CD4-positive, alpha-beta T cell treated with Interleukin-1 beta for 1 hour (primary cell): ENCODE results near the gene ACKR2.
"Not testable (repeated sequence)": the region's sequence is repeated elsewhere in the genome, so short reads cannot be mapped to it uniquely, and the experiment has no call there.

ENCODE experiments used
- DNase-seq, 2 donors: peaks; one replicate each; pipeline ENCODE4 v3.0.0-alpha.2; 2020 to 2022

Gene ACKR2

GRCh38 chr3:42801784-42802183 lies 7.5 kb upstream of the ACKR2 start:
- DNase-seq, result no peak

- DNase-seq, result no peak
These were observed 6.3 kb upstream of the ACKR2 start for GRCh38 chr3:42802876-42803413.

- DNase-seq, result peak; percentile 2 to 26
These were observed 5.7 kb upstream of the ACKR2 start for GRCh38 chr3:42803414-42804105.

GRCh38 chr3:42804106-42804830 lies 5.0 kb upstream of the ACKR2 start, which contains the start of gene HIGD1A:
TSS of gene HIGD1A (minus strand) at chr3:42804490. CDS start at chr3:42794253, 10,237 bp downstream.
- DNase-seq, result peak; percentile 94

- DNase-seq, result no peak
These were observed 4.5 kb upstream of the ACKR2 start for GRCh38 chr3:42804831-42805132.

- no peak for DNase-seq
These were observed 4.0 kb upstream of the ACKR2 start for GRCh38 chr3:42805141-42805821.

GRCh38 chr3:42807929-42808328 lies 1.3 kb upstream of the ACKR2 start:
- DNase-seq, result no peak

GRCh38 chr3:42810706-42811105 lies 1.5 kb downstream of the ACKR2 start:
- not testable (repeated sequence) for DNase-seq

DNA sequence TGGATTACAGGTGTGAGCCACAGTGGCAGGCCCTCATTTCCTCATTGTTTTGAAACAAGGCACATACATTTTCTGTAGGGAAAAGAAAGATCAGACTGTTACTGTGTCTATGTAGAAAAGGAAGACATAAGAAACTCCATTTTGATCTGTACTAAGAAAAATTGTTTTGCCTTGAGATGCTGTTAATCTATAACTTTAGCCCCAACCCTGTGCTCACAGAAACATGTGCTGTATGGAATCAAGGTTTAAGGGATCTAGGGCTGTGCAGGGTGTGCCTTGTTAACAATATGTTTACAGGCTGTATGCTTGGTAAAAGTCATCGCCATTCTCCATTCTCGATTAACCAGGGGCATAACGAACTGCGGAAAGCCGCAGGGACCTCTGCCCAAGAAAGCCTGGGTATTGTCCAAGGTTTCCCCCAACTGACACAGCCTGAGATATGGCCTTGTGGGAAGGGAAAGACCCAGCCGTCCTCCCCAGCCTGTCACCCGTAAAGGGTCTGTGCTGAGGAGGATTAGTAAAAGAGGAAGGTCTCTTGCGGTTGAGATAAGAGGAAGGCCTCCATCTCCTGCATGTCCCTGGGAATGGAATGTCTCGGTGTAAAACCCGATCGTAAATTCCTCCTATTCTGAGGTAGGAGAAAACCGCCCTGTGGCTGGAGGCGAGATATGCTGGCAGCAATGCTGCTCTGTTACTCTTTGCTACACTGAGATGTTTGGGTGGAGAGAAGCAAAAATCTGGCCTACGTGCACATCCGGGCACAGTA lies 2.1 kb downstream of the ACKR2 start:
- not testable (repeated sequence) for DNase-seq

GRCh38 chr3:42814246-42814645 lies 5.0 kb downstream of the ACKR2 start:
- DNase-seq, result no peak

DNA sequence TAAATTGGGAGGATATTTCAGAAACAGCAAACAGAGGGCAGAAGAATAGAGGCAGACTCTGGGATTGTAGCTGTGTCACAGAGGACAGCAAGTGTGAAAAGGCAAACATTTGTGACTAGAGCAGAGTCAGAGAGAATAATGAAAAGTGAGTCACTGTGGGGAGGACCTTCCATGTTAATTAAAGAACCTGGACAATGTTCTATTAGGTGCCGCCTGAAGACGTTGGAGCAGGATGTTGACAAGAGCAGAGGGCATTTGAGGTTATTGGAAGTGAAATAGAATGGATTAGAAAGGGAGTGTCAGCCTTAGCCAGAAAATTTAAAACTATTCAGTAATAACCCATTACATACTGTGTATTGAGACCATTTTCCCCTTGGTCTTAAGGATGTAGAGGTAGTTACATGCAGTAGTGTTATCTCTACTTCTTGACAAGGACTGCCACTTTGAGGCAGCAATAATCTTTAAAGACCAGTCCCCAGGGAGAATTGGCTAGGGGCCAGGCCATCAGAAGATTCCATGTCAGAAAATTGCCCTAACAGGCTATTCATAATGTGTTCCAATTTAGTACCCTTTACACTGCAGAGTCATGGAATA lies 5.8 kb downstream of the ACKR2 start:
- DNase-seq, result no peak

DNA sequence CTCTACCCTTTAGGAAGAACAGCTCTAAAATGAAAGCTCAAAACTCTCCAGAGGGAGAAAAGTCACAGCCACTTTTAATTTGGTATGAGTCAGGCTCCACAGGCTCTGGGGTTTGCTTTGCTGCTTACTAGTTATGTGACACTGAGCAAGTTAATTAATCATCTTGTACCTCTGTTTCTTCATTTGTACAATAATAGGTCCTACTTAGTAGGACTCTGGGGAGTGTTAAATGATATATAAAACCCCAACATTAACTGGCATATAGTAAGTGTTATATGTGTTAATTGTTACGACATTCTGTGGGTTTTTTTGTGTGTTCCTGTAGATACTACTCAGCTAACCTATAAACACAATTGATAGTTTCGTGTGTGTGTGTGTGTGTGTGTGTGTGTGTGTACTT lies 6.6 kb downstream of the ACKR2 start:
- DNase-seq, result no peak

DNA sequence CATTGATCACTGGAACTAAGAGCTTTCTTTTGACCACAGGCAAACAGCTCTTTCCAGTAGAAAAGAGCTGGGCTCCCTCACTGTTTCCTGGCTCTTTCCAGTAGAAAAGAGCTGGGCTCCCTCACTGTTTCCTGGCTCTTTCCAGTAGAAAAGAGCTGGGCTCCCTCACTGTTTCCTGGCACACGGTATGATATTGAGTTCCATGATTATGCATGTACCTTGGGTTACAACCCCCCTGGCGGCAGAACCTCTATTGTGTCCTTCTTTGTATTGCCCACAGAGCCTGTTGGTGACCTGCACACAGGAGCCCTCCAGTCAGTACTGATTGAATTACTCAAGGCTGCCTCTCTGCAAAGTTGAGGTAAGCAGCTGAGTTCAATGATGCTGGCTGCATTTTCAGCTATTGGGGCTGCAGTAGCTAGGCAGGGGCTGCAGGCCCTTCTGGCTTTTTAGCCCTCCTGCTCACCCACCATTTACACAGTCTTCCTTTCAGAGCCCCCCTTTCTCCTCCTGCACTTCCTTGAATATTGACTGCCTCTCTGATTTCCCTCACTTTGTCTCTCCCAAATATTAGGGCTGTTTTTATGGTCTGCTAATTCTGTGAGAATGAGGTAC lies 10.2 kb downstream of the ACKR2 start:
- DNase-seq, result no peak

DNA sequence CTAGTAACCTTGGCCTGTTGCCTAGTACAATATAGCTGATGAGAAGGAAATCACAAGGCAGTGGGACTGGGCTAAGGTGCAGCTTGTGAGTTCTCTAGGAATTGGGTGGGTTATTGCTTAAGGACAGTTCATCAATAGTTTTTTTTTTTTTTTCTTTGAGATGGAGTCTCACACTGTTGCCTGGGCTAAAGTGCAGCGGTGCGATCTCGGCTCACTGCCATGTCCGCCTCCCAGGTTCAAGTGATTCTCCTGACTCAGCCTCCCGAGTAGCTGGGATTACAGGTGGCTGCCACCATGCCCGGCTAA lies 11.5 kb downstream of the ACKR2 start:
- DNase-seq, result no peak

DNA sequence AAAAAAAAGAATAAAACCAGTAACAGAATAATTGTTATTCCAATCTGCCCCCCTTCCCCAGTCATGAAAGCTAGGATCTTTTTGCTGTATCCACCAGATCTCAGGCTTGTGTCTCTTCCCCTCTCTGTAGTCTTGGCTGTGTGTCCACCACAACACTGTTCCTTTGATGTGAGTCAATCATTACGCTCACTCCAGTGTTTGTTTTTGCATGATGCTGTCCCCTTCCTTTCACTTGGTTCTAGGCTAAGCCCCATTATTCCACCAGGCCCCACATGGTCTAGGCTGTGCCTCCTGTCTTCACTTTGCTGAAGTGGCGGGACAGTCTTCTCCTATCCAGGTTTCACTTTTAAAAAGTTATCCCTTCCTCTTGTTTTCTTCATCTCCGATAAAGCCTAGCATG lies 13.6 kb downstream of the ACKR2 start:
- DNase-seq, result no peak

DNA sequence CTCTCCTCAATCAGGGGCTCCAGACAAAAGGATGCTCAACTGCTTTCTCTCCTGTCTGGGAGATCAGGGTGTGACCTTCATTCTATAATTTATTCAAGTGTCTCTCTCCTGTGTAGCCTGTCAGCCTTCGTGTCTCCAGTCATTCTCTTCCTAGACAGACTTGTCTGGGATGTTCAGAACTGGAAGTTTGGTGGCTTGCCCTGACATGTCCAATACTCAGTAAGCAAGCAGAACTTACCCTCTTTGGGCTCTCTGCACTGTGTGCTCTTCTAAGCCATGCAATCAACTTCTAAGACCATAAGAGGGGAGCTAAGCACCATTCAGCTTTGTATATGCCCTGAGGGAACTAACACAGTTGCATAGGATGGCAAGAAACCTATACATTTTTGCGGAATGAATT lies 14.1 kb downstream of the ACKR2 start:
- DNase-seq, result no peak

GRCh38 chr3:42826141-42826540 lies 16.9 kb downstream of the ACKR2 start:
- DNase-seq, result no peak

DNA sequence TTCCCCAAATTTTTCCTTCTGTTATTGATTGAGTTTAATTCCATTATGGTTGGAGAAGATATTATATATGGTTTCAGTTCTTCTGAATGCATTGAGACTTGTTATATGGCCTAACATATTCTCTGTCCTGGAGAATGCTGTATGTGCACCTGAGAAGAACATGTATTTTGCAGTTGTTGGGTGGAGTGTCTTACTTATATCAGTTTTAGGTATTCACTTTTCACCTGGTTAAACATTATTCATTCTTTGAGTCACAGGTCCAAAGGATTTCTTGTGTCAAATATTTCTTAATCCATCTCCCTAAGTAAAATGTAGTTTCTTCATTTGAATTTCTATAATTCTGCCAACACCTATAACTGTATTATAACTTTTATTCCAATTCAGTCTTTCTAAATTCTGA lies 17.8 kb downstream of the ACKR2 start:
- DNase-seq, result no peak

- DNase-seq, result no peak
These were observed 18.4 kb downstream of the ACKR2 start for GRCh38 chr3:42827654-42828053.

- DNase-seq, result no peak
These were observed 19.9 kb downstream of the ACKR2 start for GRCh38 chr3:42829083-42829627.

GRCh38 chr3:42829628-42830436 lies 20.6 kb downstream of the ACKR2 start:
- no peak for DNase-seq
